A673 (cell line): Measurements from ENCODE around the gene KCNAB2. TPM values are rescaled to one million over a fixed set of nuclear protein-coding genes. Genes with fewer than 3 reads are reported as not detected.

Source experiments
- BruUV-seq: library from RNA; stranded (reverse); fragments of 400-500 nt; replicated peaks from 2 replicates; lab custom pipeline; 2021; lab: Mats Ljungman, UMichigan
- CTCF ChIA-PET: fragments of 300-600 bp; sonication (Branson Sonifier 250); formaldehyde crosslinking; loops from one replicate; lab custom pipeline; 2022; ENCODE audit warnings: antibody characterized with exemption; lab: Charles Lee
- POLR2A ChIA-PET: fragments of 300-600 bp; sonication (Branson Sonifier 250); formaldehyde crosslinking; loops from one replicate; lab custom pipeline; 2022; ENCODE audit warnings: antibody characterized with exemption; ENCODE audit not compliant: low non-redundant PET; lab: Charles Lee
- DNase-seq: peaks from one replicate; pipeline ENCODE4 v3.0.0-alpha.2; 2015; ENCODE audit warnings: low spot score
- H3K27ac ChIP-seq: fragments of 200-600 bp; sonication (generic); 2 replicates; pipeline ENCODE4 v1.5.1; 2016; ENCODE audit warnings: mixed run types, low read depth, mild to moderate bottlenecking, mixed read lengths, antibody characterized with exemption, low read length; ENCODE audit not compliant: poor library complexity, severe bottlenecking
- H3K27me3 ChIP-seq: fragments of 200-600 bp; sonication (generic); replicated peaks from 2 replicates; pipeline ENCODE4 v1.6.1; 2017; ENCODE audit warnings: mixed run types, low read depth, mild to moderate bottlenecking, mixed read lengths, antibody characterized with exemption, low read length; ENCODE audit not compliant: insufficient read depth, poor library complexity
- H3K36me3 ChIP-seq: fragments of 200-600 bp; sonication (generic); 2 replicates; pipeline ENCODE4 v1.6.1; 2016; ENCODE audit warnings: mixed run types, mild to moderate bottlenecking, mixed read lengths, antibody characterized with exemption, low read length; ENCODE audit not compliant: insufficient read depth, poor library complexity, severe bottlenecking
- H3K4me1 ChIP-seq: fragments of 200-600 bp; sonication (generic); 2 replicates; pipeline ENCODE4 v1.6.1; 2017; ENCODE audit warnings: mixed run types, mild to moderate bottlenecking, mixed read lengths, antibody characterized with exemption, low read length; ENCODE audit not compliant: insufficient read depth, poor library complexity, severe bottlenecking
- H3K4me3 ChIP-seq: fragments of 200-600 bp; sonication (generic); 2 replicates; pipeline ENCODE4 v1.5.1; 2016; ENCODE audit warnings: low read depth, mixed run types, mild to moderate bottlenecking, mixed read lengths, low read length; ENCODE audit not compliant: poor library complexity, severe bottlenecking
- H3K9me3 ChIP-seq: fragments of 200-600 bp; sonication (generic); 2 replicates; pipeline ENCODE4 v1.6.1; 2016; ENCODE audit warnings: mixed run types, low read depth, mild to moderate bottlenecking, mixed read lengths, antibody characterized with exemption, low read length; ENCODE audit not compliant: poor library complexity, severe bottlenecking
- CTCF ChIP-seq: fragments of 300-800, 200-600 bp; sonication (generic); conservative IDR thresholded peaks from 2 replicates; pipeline ENCODE4 v1.5.1; 2017; ENCODE audit warnings: low read depth, mild to moderate bottlenecking, antibody characterized with exemption, low read length, moderate library complexity, mixed read lengths
- EZH2 ChIP-seq: fragments of 200-600 bp; sonication (generic); IDR thresholded peaks from 2 replicates; pipeline ENCODE4 v1.6.1; 2017; ENCODE audit warnings: borderline replicate concordance, low read depth, mild to moderate bottlenecking, mixed read lengths, antibody characterized with exemption, low read length; ENCODE audit not compliant: poor library complexity, severe bottlenecking
- intact Hi-C: fragments of 100-400 bp; cut with micrococcal nuclease; formaldehyde crosslinking; loops from one replicate; pipeline ENCODE4 v1.10.0; 2022; ENCODE audit not compliant: unreplicated experiment
- total RNA-seq: library from RNA; stranded (reverse); gene quantifications from 2 replicates; pipeline ENCODE4 v1.2.3, GENCODE V29; 2021

Gene KCNAB2
- total RNA-seq, 1 experiment from 2014 or later = 6.4 TPM

GRCh38 chr1:6093611-6094010, 47.9 kb downstream of the KCNAB2 start:
- H3K27ac ChIP-seq = no peak overlapping the region
- BruUV-seq = no TSS peak
- H3K27me3 ChIP-seq = no peaks in the 10 kb centered on the region
- TF ChIP-seq CTCF (no peak), EZH2 (no peak)
- ChIA-PET CTCF (no interaction called here), POLR2A (no interaction called here)
- H3K36me3 ChIP-seq = no peaks in the 10 kb centered on the region
- no peaks in the 10 kb centered on the region for H3K4me1 ChIP-seq
- no peak for DNase-seq
- intact Hi-C loops = no loop called here
- H3K4me3 ChIP-seq = no peak overlapping the region
- H3K9me3 ChIP-seq = no peaks in the 10 kb centered on the region

GRCh38 chr1:6094246-6094645, 48.6 kb downstream of the KCNAB2 start:
- intact Hi-C loops = no loop called here
- BruUV-seq = no TSS peak
- CTCF ChIA-PET = no interaction called here
- Histone ChIP-seq H3K27me3 (no peaks in the 10 kb centered on the region), H3K27ac (no peak overlapping the region), H3K4me3 (no peak overlapping the region), H3K9me3 (no peaks in the 10 kb centered on the region), H3K4me1 (no peaks in the 10 kb centered on the region), H3K36me3 (no peaks in the 10 kb centered on the region)
- POLR2A ChIA-PET = no interaction called here
- TF ChIP-seq EZH2 = no peak
- TF ChIP-seq CTCF = no peak
- no peak for DNase-seq

- intact Hi-C loops = no loop called here
- ChIA-PET POLR2A (interaction anchor here (0.6 kb wide), 1 partner anchor 871 kb away, joined by 5 read pairs; no protein-coding TSS in a partner anchor), CTCF (no interaction called here)
- DNase-seq = no peak
- Histone ChIP-seq H3K27me3 (no peaks in the 10 kb centered on the region), H3K9me3 (no peaks in the 10 kb centered on the region), H3K4me1 (no peaks in the 10 kb centered on the region), H3K4me3 (no peak overlapping the region), H3K27ac (no peak overlapping the region), H3K36me3 (no peaks in the 10 kb centered on the region)
- no peak for TF ChIP-seq CTCF
- no peak for TF ChIP-seq EZH2
- no TSS peak for BruUV-seq
These were observed 49.3 kb downstream of the KCNAB2 start for GRCh38 chr1:6094801-6095505.
